HCT116 (cell line): ENCODE measurements around the gene COL19A1. TPM values are rescaled to one million over a fixed set of nuclear protein-coding genes. Genes with fewer than 3 reads are reported as not detected.

Source experiments
- ATAC-seq: fragments of 200-7000 bp; cut with Tn5 transposase; 2 replicates; pipeline ENCODE4 v1.9.1; 2020; ENCODE audit warnings: mild to moderate bottlenecking, moderate library complexity
- BruUV-seq: library from RNA; stranded (reverse); fragments of 400-500 nt; replicated peaks from 2 replicates; lab custom pipeline; 2021; lab: Mats Ljungman, UMichigan
- CTCF ChIA-PET: fragments of 300-600 bp; sonication (Branson Sonifier 250); formaldehyde crosslinking; loops from one replicate; lab custom pipeline; 2021; ENCODE audit warnings: antibody characterized with exemption; lab: Charles Lee
- POLR2A ChIA-PET: fragments of 300-600, 350-600 bp; sonication (Branson Sonifier 250); formaldehyde crosslinking; loops from one replicate; lab custom pipeline; 2021; ENCODE audit warnings: antibody characterized with exemption; lab: Charles Lee
- RAD21 ChIA-PET, 2 experiments: fragments of 300-600 bp; sonication (Branson Sonifier 250); formaldehyde crosslinking; loops; one replicate each; lab custom pipeline; 2023; ENCODE audit warnings: low total read pairs in 2 of 2; ENCODE audit not compliant: uncharacterized antibody in 2 of 2, unreplicated experiment in 2 of 2, low non-redundant PET in 1 of 2; lab: Charles Lee
- DNase-seq: peaks from one replicate; pipeline ENCODE4 v3.0.0-alpha.2; 2010; ENCODE audit warnings: low read depth, low spot score
- H2AFZ ChIP-seq: fragments of 200-600 bp; shearing (Covaris generic), sonication (generic); 2 replicates; pipeline ENCODE4 v1.6.1; 2017; ENCODE audit warnings: low read depth, mixed run types, mixed read lengths, antibody characterized with exemption, low read length; ENCODE audit not compliant: poor library complexity, severe bottlenecking
- H3K27ac ChIP-seq: 2 replicates; pipeline ENCODE4 v1.5.1; 2012; ENCODE audit warnings: low read depth, low read length
- H3K27me3 ChIP-seq: fragments of 200-600 bp; sonication (generic); 2 replicates; pipeline ENCODE4 v1.6.1; 2016; ENCODE audit warnings: mixed run types, low read length, mixed read lengths; ENCODE audit not compliant: insufficient read depth
- H3K36me3 ChIP-seq, 2 experiments: fragments of 200-500 bp in 1 of 2; fragments of 200-600 bp in 1 of 2; sonication (Bioruptor generic) in 1 of 2; sonication (generic) in 1 of 2; 2 replicates each; pipeline versions ENCODE4 v1.5.1 to v1.6.1; 2014 to 2016; ENCODE audit warnings: low read length in 2 of 2, inconsistent platforms in 1 of 2, mixed read lengths in 1 of 2, mixed run types in 1 of 2; ENCODE audit not compliant: insufficient read depth in 2 of 2, control insufficient read depth in 1 of 2
- H3K4me1 ChIP-seq, 2 experiments: fragments of 200-600 bp in 1 of 2; sonication (generic) in 1 of 2; 2 replicates each; pipeline versions ENCODE4 v1.5.1 to v1.6.1; 2012 to 2017; ENCODE audit warnings: low read length in 2 of 2, inconsistent platforms in 1 of 2, mild to moderate bottlenecking in 1 of 2, mixed read lengths in 1 of 2, mixed run types in 1 of 2, moderate library complexity in 1 of 2; ENCODE audit not compliant: insufficient read depth in 2 of 2, control insufficient read depth in 1 of 2
- H3K4me2 ChIP-seq: fragments of 200-600 bp; sonication (generic); 2 replicates; pipeline ENCODE4 v1.6.1; 2017; ENCODE audit warnings: mixed run types, low read length, mixed read lengths
- H3K4me3 ChIP-seq, 2 experiments: fragments of 200-600 bp in 1 of 2; sonication (generic) in 1 of 2; replicated peaks in 1 of 2; 2 replicates each; pipeline ENCODE4 v1.5.1; 2011 to 2016; ENCODE audit warnings: low read length in 2 of 2, control low read depth in 1 of 2, low read depth in 1 of 2, mild to moderate bottlenecking in 1 of 2, mixed read lengths in 1 of 2, mixed run types in 1 of 2
- H3K79me2 ChIP-seq: fragments of 200-600 bp; sonication (generic); 2 replicates; pipeline ENCODE4 v1.6.1; 2017; ENCODE audit warnings: mild to moderate bottlenecking, mixed run types, low read length, moderate library complexity, mixed read lengths; ENCODE audit not compliant: insufficient read depth
- H3K9ac ChIP-seq: fragments of 200-600 bp; sonication (generic); 2 replicates; pipeline ENCODE4 v1.6.1; 2016; ENCODE audit warnings: low read length, mixed read lengths
- H3K9me2 ChIP-seq: fragments of 200-600 bp; sonication (generic), shearing (Covaris generic); 2 replicates; pipeline ENCODE4 v1.6.1; 2017; ENCODE audit warnings: mixed run types, mild to moderate bottlenecking, moderate library complexity; ENCODE audit not compliant: insufficient read depth
- H3K9me3 ChIP-seq, 2 experiments: fragments of 200-500 bp in 1 of 2; fragments of 200-600 bp in 1 of 2; sonication (Bioruptor generic) in 1 of 2; sonication (generic) in 1 of 2; 2 replicates each; pipeline ENCODE4 v1.6.1; 2014 to 2017; ENCODE audit warnings: low read length in 2 of 2, mixed read lengths in 2 of 2, inconsistent platforms in 1 of 2, low read depth in 1 of 2, mild to moderate bottlenecking in 1 of 2, mixed run types in 1 of 2, moderate library complexity in 1 of 2; ENCODE audit not compliant: control insufficient read depth in 1 of 2, insufficient read depth in 1 of 2
- H4K20me1 ChIP-seq: fragments of 200-600 bp; sonication (generic), shearing (Covaris generic); 2 replicates; pipeline ENCODE4 v1.6.1; 2017; ENCODE audit warnings: mixed run types, mild to moderate bottlenecking, moderate library complexity; ENCODE audit not compliant: insufficient read depth
- ATF3 ChIP-seq: IDR thresholded peaks from 2 replicates; pipeline ENCODE4 v1.6.1; 2012
- CBX3 ChIP-seq: IDR thresholded peaks from 2 replicates; pipeline ENCODE4 v1.6.1; 2012; ENCODE audit warnings: low read depth
- CEBPB ChIP-seq: IDR thresholded peaks from 2 replicates; pipeline ENCODE4 v1.6.1; 2012; ENCODE audit warnings: low read depth
- EGR1 ChIP-seq: IDR thresholded peaks from 2 replicates; pipeline ENCODE4 v1.6.1; 2012; ENCODE audit warnings: low read depth
- EZH2 ChIP-seq: fragments of 200-600 bp; sonication (generic); IDR thresholded peaks from 2 replicates; pipeline ENCODE4 v1.6.1; 2017; ENCODE audit warnings: antibody characterized with exemption, mixed run types
- EZH2phosphoT487 ChIP-seq: fragments of 200-600 bp; IDR thresholded peaks from 2 replicates; pipeline ENCODE4 v1.6.1; 2018; ENCODE audit warnings: antibody characterized with exemption, borderline replicate concordance
- FOSL1 ChIP-seq: IDR thresholded peaks from 2 replicates; pipeline ENCODE4 v1.6.1; 2012; ENCODE audit warnings: low read depth
- JUND ChIP-seq: IDR thresholded peaks from 2 replicates; pipeline ENCODE4 v1.6.1; 2012
- POLR2A ChIP-seq: IDR thresholded peaks from 2 replicates; pipeline ENCODE4 v1.7.0; 2011; ENCODE audit warnings: borderline replicate concordance; ENCODE audit not compliant: insufficient read depth, insufficient read length; ENCODE audit errors: extremely low read depth
- POLR2AphosphoS5 ChIP-seq: IDR thresholded peaks from 2 replicates; pipeline ENCODE4 v1.6.1; 2011; ENCODE audit warnings: mild to moderate bottlenecking, low read depth, low read length, moderate library complexity
- RAD21 ChIP-seq: IDR thresholded peaks from 2 replicates; pipeline ENCODE4 v1.6.1; 2012; ENCODE audit warnings: low read depth, mild to moderate bottlenecking
- REST ChIP-seq: IDR thresholded peaks from 2 replicates; pipeline ENCODE4 v1.6.1; 2012; ENCODE audit warnings: low read depth
- SP1 ChIP-seq: IDR thresholded peaks from 2 replicates; pipeline ENCODE4 v1.6.1; 2012; ENCODE audit warnings: low read depth
- SRF ChIP-seq: IDR thresholded peaks from 2 replicates; pipeline ENCODE4 v1.6.1; 2012; ENCODE audit warnings: low read depth
- YY1 ChIP-seq: IDR thresholded peaks from 2 replicates; pipeline ENCODE4 v1.6.1; 2011; ENCODE audit warnings: low read length, low read depth, moderate library complexity, mild to moderate bottlenecking; ENCODE audit not compliant: insufficient replicate concordance; ENCODE audit errors: extremely low read depth
- ZBTB33 ChIP-seq: IDR thresholded peaks from 2 replicates; pipeline ENCODE4 v1.6.1; 2011; ENCODE audit warnings: mild to moderate bottlenecking, low read length, moderate library complexity; ENCODE audit not compliant: insufficient replicate concordance; ENCODE audit errors: extremely low read depth
- ZFX ChIP-seq: fragments of 450-650 bp; IDR thresholded peaks from 2 replicates; pipeline ENCODE4 v1.6.1; 2017
- intact Hi-C: fragments of 100-400 bp; cut with micrococcal nuclease; formaldehyde crosslinking; loops from 2 replicates; pipeline ENCODE4 v1.10.0; 2022
- total RNA-seq: library from RNA; stranded (reverse); gene quantifications from one replicate; pipeline ENCODE4 v1.2.1, GENCODE V29; 2021; ENCODE audit not compliant: unreplicated experiment
- TF ChIP-seq, protein P1 (sequence below), 3 experiments: fragments of 200-600 bp in 1 of 3; sonication (generic) in 1 of 3; IDR thresholded peaks in 2 of 3; conservative IDR thresholded peaks in 1 of 3; 2 replicates each; pipeline ENCODE4 v1.5.1; 2012 to 2017; ENCODE audit warnings: low read depth in 2 of 3, low read length in 2 of 3, antibody characterized with exemption in 1 of 3, borderline replicate concordance in 1 of 3, control low read depth in 1 of 3, mild to moderate bottlenecking in 1 of 3, mixed read lengths in 1 of 3, mixed run types in 1 of 3, moderate library complexity in 1 of 3; ENCODE audit not compliant: insufficient read depth in 1 of 3

The COL19A1 gene
- total RNA-seq, 1 experiment from 2014 or later: not detected

DNA sequence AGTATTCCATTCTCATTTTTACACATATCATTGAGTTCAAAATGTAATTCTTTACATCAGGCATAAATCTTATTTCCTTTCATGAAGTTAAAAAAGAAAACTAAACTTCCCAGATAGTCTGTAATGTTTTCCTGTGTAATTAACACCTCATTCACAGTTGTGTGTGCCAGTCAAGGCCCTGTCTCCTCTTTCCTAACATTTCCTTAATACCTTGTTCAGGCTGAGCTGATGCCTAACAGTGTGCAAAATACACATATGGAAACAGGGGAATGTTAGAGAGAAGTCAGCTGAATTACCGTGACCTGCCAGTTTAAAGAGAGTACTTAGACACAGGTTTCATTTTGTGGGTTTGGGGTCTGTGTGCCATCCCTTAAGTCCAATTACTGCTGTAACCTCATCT lies 227.8 kb downstream of the COL19A1 start:
- TF ChIP-seq CEBPB (no peak), EGR1 (no peak), ZFX (no peak), EZH2 (no peak), ATF3 (no peak), SP1 (no peak), ZBTB33 (no peak), RAD21 (no peak), YY1 (no peak), SRF (no peak), EZH2phosphoT487 (no peak), REST (no peak), POLR2A (no peak), FOSL1 (no peak), POLR2AphosphoS5 (no peak), CBX3 (no peak), JUND (no peak)
- TF ChIP-seq, protein P1, sequence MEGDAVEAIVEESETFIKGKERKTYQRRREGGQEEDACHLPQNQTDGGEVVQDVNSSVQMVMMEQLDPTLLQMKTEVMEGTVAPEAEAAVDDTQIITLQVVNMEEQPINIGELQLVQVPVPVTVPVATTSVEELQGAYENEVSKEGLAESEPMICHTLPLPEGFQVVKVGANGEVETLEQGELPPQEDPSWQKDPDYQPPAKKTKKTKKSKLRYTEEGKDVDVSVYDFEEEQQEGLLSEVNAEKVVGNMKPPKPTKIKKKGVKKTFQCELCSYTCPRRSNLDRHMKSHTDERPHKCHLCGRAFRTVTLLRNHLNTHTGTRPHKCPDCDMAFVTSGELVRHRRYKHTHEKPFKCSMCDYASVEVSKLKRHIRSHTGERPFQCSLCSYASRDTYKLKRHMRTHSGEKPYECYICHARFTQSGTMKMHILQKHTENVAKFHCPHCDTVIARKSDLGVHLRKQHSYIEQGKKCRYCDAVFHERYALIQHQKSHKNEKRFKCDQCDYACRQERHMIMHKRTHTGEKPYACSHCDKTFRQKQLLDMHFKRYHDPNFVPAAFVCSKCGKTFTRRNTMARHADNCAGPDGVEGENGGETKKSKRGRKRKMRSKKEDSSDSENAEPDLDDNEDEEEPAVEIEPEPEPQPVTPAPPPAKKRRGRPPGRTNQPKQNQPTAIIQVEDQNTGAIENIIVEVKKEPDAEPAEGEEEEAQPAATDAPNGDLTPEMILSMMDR (IDR thresholded peaks at IDR 0.05 in 2 of 3, conservative IDR thresholded peaks at IDR 0.05 in 1 of 3; ENCODE audit: borderline replicate concordance in 1 of 3, insufficient read depth in 1 of 3, low read depth in 2 of 3, low read length in 2 of 3): no peak
- POLR2A ChIA-PET: no interaction called here
- H4K20me1 ChIP-seq: no peaks in the 10 kb centered on the region
- BruUV-seq: no TSS peak
- CTCF ChIA-PET: no interaction called here
- intact Hi-C loops: no loop called here
- H3K79me2 ChIP-seq: no peaks in the 10 kb centered on the region
- H3K9ac ChIP-seq: no peak overlapping the region
- H3K9me2 ChIP-seq: no peaks in the 10 kb centered on the region
- RAD21 ChIA-PET: no interaction called here
- H3K27ac ChIP-seq: no peak overlapping the region
- H3K27me3 ChIP-seq: peaks cover 4% of the 10 kb centered on the region; the same call in 1 of the 2 replicates
- no peak overlapping the region for H3K4me2 ChIP-seq
- H3K4me3 ChIP-seq: no peak overlapping the region
- no peak for ATAC-seq
- DNase-seq: no peak
- no peaks in the 10 kb centered on the region for H3K36me3 ChIP-seq
- no peak overlapping the region for H2AFZ ChIP-seq
- H3K9me3 ChIP-seq: no peaks in the 10 kb centered on the region
- H3K4me1 ChIP-seq: no peaks in the 10 kb centered on the region
